Measurements from ENCODE around the gene ENPP7.

Gene ENPP7

GRCh38 chr17:79704691-79705090 is 26.1 kb upstream of the ENPP7 start:
- FAIRE-seq, result no peak

GRCh38 chr17:79705674-79706073 is 25.1 kb upstream of the ENPP7 start:
- FAIRE-seq, result no peak

GRCh38 chr17:79706931-79707850 is 23.6 kb upstream of the ENPP7 start:
- FAIRE-seq, result no peak

GRCh38 chr17:79707931-79708891 is 22.5 kb upstream of the ENPP7 start:
- no peak for FAIRE-seq

DNA sequence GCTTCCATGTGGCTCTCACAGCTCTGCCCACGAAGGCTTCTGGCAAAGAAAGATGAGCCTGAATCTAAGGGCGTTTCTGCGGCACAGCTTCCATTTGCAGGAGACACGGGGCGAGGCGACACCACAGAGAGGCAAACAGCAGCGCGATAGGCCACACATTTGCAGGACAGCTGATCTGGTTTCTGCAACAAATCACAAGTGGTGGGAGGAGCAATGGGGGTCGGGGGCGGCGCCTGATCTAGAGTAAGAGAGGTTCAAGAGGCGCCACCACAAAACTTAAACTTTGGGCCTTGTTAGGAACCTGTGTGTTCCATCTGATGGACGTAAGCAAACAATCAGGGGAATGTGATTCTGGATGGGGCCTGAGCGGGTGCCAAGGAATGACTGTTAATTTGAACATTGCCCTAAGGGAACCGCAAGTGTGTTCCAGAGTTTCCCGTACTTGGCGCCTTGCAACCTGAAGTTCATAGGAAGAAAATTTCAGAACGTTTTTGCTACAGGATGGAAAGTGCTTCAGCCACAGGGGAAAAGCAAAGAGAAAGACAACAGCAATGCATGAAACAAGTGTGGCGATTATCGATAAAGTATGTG is 18.9 kb upstream of the ENPP7 start:
- FAIRE-seq, result no peak

DNA sequence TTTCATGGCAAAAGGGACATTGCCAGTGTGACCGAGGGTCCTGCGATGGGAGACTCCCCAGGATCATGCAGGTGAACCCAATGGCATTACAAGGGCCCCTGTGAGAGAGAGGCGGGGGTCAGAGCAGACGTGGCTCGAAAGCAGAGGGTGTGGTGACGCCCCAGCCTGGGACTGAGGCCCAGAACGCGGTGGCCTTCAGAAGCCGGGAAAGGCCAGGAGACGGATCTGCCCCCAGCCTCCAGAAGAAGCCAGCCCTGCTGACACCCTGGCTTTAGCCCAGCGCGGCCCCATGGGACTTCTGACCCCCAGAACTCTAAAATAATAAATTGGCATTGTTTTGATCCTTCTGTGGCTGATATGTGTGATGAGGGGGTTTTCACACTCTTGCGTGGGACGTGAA is 17.4 kb upstream of the ENPP7 start:
- no peak for FAIRE-seq

DNA sequence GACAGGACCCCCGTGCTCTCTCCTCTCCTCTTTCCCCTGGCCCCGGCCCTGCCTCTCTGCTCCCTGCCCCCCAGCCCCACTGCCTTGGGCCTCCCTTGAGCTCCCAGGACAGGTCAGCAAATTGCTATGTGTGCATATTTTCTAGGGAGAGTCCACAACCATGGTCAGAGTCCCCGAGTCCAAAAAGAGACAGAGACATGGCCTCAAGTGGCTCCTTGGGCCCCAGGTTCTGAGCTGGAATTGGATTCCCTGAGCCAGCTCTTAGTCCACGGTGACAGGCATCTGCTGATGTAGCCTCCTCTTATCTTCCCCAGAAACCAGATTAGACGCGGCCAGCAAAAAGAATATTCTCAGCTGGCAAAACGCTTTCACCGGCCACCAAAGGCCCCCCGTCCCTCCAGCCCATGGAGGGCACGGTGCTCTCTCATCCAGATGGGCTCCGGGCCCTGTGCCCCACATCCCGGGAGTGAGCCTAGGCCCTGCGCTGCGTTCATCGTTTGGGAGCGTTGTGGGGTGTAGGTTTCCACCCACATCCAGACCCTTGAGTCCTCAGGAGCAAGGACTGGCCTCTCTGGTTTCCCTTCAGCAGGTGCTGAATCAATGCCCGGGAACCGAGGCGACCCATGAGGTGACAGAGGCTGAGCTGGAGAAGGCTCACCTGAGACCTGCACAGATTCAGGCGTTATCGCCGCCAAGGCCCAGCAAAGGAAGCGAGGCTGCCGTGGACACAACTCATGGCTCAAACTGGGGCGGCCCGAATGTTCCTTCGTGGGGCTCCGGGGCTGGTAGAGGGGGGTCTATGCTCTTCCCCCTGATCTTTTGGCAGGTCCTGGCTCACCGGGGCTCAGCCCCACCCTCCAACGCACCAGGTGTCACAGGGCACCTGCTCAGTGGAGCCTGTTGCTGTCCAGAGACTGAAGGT is 16.3 kb upstream of the ENPP7 start:
- no peak for FAIRE-seq

- no peak for FAIRE-seq
These were observed 15.4 kb upstream of the ENPP7 start for GRCh38 chr17:79715098-79715942.

DNA sequence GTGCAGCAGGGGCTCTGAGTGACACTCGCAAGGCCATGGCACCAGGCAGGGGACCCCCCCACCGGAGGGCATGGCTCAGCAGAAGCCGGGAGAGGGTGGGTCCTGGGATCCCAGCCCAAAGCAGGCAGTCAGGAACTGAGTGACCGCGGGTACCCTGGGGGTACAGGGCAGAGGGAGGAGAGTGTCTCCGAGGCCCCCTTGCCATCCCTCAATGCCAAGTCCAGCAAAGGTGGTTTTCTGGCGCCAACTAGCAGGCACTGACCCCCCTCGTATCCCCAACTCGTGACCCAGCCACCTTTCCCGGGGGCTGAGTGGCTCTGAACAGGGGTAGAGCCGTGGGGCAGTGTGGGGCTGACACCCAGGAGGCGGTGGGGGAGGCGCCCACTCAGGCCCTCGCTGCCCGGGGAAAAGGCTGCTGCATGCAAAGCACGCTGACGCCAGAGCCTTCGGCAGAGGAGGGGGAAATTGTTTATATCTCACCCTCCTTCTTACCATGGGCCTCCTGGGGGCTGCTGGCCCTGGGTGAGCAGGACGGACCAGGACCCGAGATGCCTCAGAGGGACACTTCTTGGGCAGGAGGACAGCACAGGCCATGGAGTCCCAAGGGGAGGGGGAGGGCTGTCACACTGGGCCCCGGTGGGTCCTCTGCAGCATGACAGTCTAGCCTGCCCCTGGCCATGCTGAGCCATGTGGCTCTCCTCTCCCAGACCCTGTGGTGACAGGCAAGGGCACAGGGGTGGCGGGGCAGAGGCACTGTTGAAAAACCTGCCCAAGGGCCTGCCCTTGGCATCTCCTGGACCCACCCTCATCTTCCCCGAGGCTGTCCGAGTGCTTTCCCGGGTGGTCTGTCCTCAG is 14.6 kb upstream of the ENPP7 start:
- no peak for FAIRE-seq

DNA sequence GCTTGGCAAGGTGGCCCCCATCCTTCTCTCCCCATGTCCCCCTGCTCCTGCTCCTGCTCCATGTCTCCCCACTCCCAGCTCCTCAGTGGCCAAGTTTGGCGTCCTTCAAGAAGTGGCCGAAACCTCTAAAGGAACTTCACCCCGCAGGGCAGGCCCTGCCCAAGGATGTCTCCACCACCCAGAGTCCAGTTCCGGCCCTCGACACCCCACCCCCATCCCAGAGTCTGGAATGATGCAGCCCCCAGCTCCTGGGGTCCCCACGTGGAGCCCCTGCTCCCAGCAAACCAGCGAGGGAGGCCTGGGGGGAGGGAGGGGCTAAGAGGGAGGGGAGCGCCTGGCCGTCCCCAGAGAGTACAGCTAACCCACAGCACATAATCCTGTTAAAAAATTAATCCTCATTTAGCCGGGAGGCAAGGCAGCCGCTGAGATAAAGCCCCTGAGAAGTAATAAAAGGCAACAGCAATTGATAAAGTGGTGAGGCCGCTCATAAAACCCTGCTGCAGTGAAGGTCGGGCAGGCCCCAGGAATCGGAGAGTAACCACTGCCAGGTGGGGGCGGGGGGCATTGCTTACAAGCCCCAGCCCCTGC is 9.9 kb upstream of the ENPP7 start:
- FAIRE-seq, result no peak

GRCh38 chr17:79721993-79722671 is 8.6 kb upstream of the ENPP7 start:
- no peak for FAIRE-seq

GRCh38 chr17:79722787-79723186 is 8.0 kb upstream of the ENPP7 start:
- no peak for FAIRE-seq

DNA sequence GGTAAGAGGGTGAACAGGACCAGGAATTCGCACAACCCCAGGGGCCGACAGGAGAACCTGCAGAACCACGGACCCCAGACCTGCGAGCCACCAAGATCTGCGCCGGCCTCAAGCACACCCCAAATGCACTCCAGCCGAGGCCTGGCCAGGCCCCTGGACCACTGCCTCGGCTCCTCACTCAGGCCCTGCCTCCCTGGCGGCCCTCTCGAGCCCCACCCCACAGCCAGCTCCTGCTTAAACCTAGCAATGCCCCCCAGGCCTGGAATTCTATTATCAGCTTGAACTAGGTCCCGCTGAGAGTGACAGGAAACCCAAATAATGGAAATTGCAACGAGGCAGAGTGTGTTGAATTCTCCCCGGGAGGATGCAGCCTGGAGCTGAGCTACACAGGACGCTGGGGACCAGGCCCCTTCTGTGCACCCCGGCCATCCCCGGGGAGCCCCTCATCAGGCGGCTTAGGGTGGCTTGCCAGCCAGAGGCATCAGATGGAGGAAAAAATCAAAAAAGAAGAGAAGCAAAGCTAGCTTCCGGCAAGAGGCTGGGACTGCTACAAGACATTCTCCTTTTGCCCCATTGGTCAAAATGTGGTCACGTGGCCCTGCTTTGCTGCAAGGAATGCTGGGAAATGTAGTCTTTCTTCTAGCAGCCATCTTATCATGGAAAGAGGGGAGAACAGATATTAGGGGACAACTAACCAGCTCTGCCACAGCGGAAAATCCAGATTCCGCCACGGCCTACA is 2.4 kb upstream of the ENPP7 start:
- no peak for FAIRE-seq

DNA sequence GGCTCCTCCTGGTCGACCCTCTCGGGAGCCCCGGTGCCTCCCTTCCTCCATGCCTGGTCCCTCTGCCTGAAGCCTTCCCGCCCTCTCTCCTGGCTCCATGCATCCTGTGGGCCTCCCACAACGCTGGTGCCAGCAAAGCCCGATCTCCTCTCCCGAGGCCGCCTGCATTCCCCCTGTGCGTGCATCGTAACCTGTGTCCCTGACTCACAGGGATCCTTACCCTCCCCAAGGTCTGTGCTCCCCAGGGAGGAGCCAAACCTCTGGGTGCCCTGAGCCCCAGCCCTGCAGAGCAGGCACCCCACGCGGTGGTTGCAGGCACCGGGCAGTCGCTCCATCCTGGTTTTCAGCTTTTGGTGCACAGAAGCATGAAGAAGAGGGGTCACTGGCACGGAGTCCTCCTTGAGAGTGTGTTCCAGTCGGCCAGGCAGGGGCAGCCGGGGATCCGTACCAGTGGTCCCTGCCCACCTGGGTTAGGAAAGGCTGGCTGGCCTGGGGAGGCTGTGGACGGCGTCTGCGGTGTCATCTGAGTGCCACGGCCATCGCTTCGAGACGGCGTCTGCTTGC is 1.8 kb upstream of the ENPP7 start:
- FAIRE-seq, result no peak

DNA sequence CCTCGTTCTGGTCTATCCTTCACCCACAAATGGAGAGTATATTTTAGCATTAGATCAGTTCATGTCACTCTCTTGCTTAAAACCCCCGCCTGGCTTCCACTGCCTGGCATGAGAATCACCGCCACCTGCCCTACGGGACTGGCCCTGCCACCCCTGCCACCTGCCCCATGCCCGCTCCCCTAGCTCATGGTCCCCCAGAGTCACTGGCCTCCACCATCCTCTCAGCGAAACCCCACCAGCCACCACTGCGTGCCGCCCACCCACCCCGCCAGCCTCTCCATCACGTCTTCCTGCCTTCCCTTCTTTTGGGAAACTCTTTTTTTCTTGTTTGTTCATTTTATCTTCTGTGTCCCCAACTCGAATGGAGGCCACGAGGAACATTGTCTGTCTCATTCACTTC is 982 bp upstream of the ENPP7 start:
- no peak for FAIRE-seq

DNA sequence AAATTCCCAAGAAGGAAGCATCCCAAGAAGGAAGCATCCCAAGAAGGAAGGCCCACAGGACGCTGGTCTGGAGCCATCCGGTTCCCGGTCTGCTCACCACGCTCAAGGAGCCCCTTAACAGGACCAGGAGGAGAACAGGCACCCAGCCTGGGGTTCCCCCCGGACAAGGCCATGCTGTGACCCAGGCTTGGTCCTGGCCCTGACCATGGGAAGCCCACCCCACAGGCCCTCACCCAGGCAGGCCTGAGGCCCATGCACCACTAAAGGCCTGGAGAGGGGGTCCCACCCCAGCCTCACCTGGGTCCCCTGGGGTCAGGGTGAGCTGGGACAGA is 340 bp upstream of the ENPP7 start:
- no peak for FAIRE-seq

GRCh38 chr17:79732254-79732653 is 1.5 kb downstream of the ENPP7 start:
- no peak for FAIRE-seq

Measured in colon (tissue), 2 donors.